HCT116 (cell line): ENCODE results near the gene CRLF1. TPM values are rescaled to one million over a fixed set of nuclear protein-coding genes. Genes with fewer than 3 reads are reported as not detected.

ENCODE experiments used
- ATAC-seq: fragments of 200-7000 bp; cut with Tn5 transposase; 2 replicates; pipeline ENCODE4 v1.9.1; 2020; ENCODE audit warnings: mild to moderate bottlenecking, moderate library complexity
- BruUV-seq: library from RNA; stranded (reverse); fragments of 400-500 nt; replicated peaks from 2 replicates; lab custom pipeline; 2021; lab: Mats Ljungman, UMichigan
- CTCF ChIA-PET: fragments of 300-600 bp; sonication (Branson Sonifier 250); formaldehyde crosslinking; loops from one replicate; lab custom pipeline; 2021; ENCODE audit warnings: antibody characterized with exemption; lab: Charles Lee
- POLR2A ChIA-PET: fragments of 300-600, 350-600 bp; sonication (Branson Sonifier 250); formaldehyde crosslinking; loops from one replicate; lab custom pipeline; 2021; ENCODE audit warnings: antibody characterized with exemption; lab: Charles Lee
- RAD21 ChIA-PET, 2 experiments: fragments of 300-600 bp; sonication (Branson Sonifier 250); formaldehyde crosslinking; loops; one replicate each; lab custom pipeline; 2023; ENCODE audit warnings: low total read pairs in 2 of 2; ENCODE audit not compliant: uncharacterized antibody in 2 of 2, unreplicated experiment in 2 of 2, low non-redundant PET in 1 of 2; lab: Charles Lee
- DNase-seq: peaks from one replicate; pipeline ENCODE4 v3.0.0-alpha.2; 2010; ENCODE audit warnings: low read depth, low spot score
- H2AFZ ChIP-seq: fragments of 200-600 bp; shearing (Covaris generic), sonication (generic); 2 replicates; pipeline ENCODE4 v1.6.1; 2017; ENCODE audit warnings: low read depth, mixed run types, mixed read lengths, antibody characterized with exemption, low read length; ENCODE audit not compliant: poor library complexity, severe bottlenecking
- H3K27ac ChIP-seq: 2 replicates; pipeline ENCODE4 v1.5.1; 2012; ENCODE audit warnings: low read depth, low read length
- H3K27me3 ChIP-seq: fragments of 200-600 bp; sonication (generic); 2 replicates; pipeline ENCODE4 v1.6.1; 2016; ENCODE audit warnings: mixed run types, low read length, mixed read lengths; ENCODE audit not compliant: insufficient read depth
- H3K36me3 ChIP-seq, 2 experiments: fragments of 200-500 bp in 1 of 2; fragments of 200-600 bp in 1 of 2; sonication (Bioruptor generic) in 1 of 2; sonication (generic) in 1 of 2; 2 replicates each; pipeline versions ENCODE4 v1.5.1 to v1.6.1; 2014 to 2016; ENCODE audit warnings: low read length in 2 of 2, inconsistent platforms in 1 of 2, mixed read lengths in 1 of 2, mixed run types in 1 of 2; ENCODE audit not compliant: insufficient read depth in 2 of 2, control insufficient read depth in 1 of 2
- H3K4me1 ChIP-seq, 2 experiments: fragments of 200-600 bp in 1 of 2; sonication (generic) in 1 of 2; 2 replicates each; pipeline versions ENCODE4 v1.5.1 to v1.6.1; 2012 to 2017; ENCODE audit warnings: low read length in 2 of 2, inconsistent platforms in 1 of 2, mild to moderate bottlenecking in 1 of 2, mixed read lengths in 1 of 2, mixed run types in 1 of 2, moderate library complexity in 1 of 2; ENCODE audit not compliant: insufficient read depth in 2 of 2, control insufficient read depth in 1 of 2
- H3K4me2 ChIP-seq: fragments of 200-600 bp; sonication (generic); 2 replicates; pipeline ENCODE4 v1.6.1; 2017; ENCODE audit warnings: mixed run types, low read length, mixed read lengths
- H3K4me3 ChIP-seq, 2 experiments: fragments of 200-600 bp in 1 of 2; sonication (generic) in 1 of 2; replicated peaks in 1 of 2; 2 replicates each; pipeline ENCODE4 v1.5.1; 2011 to 2016; ENCODE audit warnings: low read length in 2 of 2, control low read depth in 1 of 2, low read depth in 1 of 2, mild to moderate bottlenecking in 1 of 2, mixed read lengths in 1 of 2, mixed run types in 1 of 2
- H3K79me2 ChIP-seq: fragments of 200-600 bp; sonication (generic); 2 replicates; pipeline ENCODE4 v1.6.1; 2017; ENCODE audit warnings: mild to moderate bottlenecking, mixed run types, low read length, moderate library complexity, mixed read lengths; ENCODE audit not compliant: insufficient read depth
- H3K9ac ChIP-seq: fragments of 200-600 bp; sonication (generic); 2 replicates; pipeline ENCODE4 v1.6.1; 2016; ENCODE audit warnings: low read length, mixed read lengths
- H3K9me2 ChIP-seq: fragments of 200-600 bp; sonication (generic), shearing (Covaris generic); 2 replicates; pipeline ENCODE4 v1.6.1; 2017; ENCODE audit warnings: mixed run types, mild to moderate bottlenecking, moderate library complexity; ENCODE audit not compliant: insufficient read depth
- H3K9me3 ChIP-seq, 2 experiments: fragments of 200-500 bp in 1 of 2; fragments of 200-600 bp in 1 of 2; sonication (Bioruptor generic) in 1 of 2; sonication (generic) in 1 of 2; 2 replicates each; pipeline ENCODE4 v1.6.1; 2014 to 2017; ENCODE audit warnings: low read length in 2 of 2, mixed read lengths in 2 of 2, inconsistent platforms in 1 of 2, low read depth in 1 of 2, mild to moderate bottlenecking in 1 of 2, mixed run types in 1 of 2, moderate library complexity in 1 of 2; ENCODE audit not compliant: control insufficient read depth in 1 of 2, insufficient read depth in 1 of 2
- H4K20me1 ChIP-seq: fragments of 200-600 bp; sonication (generic), shearing (Covaris generic); 2 replicates; pipeline ENCODE4 v1.6.1; 2017; ENCODE audit warnings: mixed run types, mild to moderate bottlenecking, moderate library complexity; ENCODE audit not compliant: insufficient read depth
- CBX3 ChIP-seq: IDR thresholded peaks from 2 replicates; pipeline ENCODE4 v1.6.1; 2012; ENCODE audit warnings: low read depth
- EGR1 ChIP-seq: IDR thresholded peaks from 2 replicates; pipeline ENCODE4 v1.6.1; 2012; ENCODE audit warnings: low read depth
- EZH2phosphoT487 ChIP-seq: fragments of 200-600 bp; IDR thresholded peaks from 2 replicates; pipeline ENCODE4 v1.6.1; 2018; ENCODE audit warnings: antibody characterized with exemption, borderline replicate concordance
- FOSL1 ChIP-seq: IDR thresholded peaks from 2 replicates; pipeline ENCODE4 v1.6.1; 2012; ENCODE audit warnings: low read depth
- JUND ChIP-seq: IDR thresholded peaks from 2 replicates; pipeline ENCODE4 v1.6.1; 2012
- POLR2AphosphoS5 ChIP-seq: IDR thresholded peaks from 2 replicates; pipeline ENCODE4 v1.6.1; 2011; ENCODE audit warnings: mild to moderate bottlenecking, low read depth, low read length, moderate library complexity
- SIN3A ChIP-seq: IDR thresholded peaks from 2 replicates; pipeline ENCODE4 v1.6.1; 2012; ENCODE audit warnings: low read depth
- ZFX ChIP-seq: fragments of 450-650 bp; IDR thresholded peaks from 2 replicates; pipeline ENCODE4 v1.6.1; 2017
- intact Hi-C: fragments of 100-400 bp; cut with micrococcal nuclease; formaldehyde crosslinking; loops from 2 replicates; pipeline ENCODE4 v1.10.0; 2022
- total RNA-seq: library from RNA; stranded (reverse); gene quantifications from one replicate; pipeline ENCODE4 v1.2.1, GENCODE V29; 2021; ENCODE audit not compliant: unreplicated experiment
- TF ChIP-seq, protein P1 (sequence below): IDR thresholded peaks from 2 replicates; pipeline ENCODE4 v1.6.1; 2011; ENCODE audit warnings: mild to moderate bottlenecking, low read length, moderate library complexity; ENCODE audit not compliant: insufficient replicate concordance; ENCODE audit errors: extremely low read depth
- TF ChIP-seq, protein P2 (sequence below): IDR thresholded peaks from 2 replicates; pipeline ENCODE4 v1.6.1; 2012
- TF ChIP-seq, protein P3 (sequence below): IDR thresholded peaks from 2 replicates; pipeline ENCODE4 v1.6.1; 2012
- TF ChIP-seq, protein P4 (sequence below), 3 experiments: fragments of 200-600 bp in 1 of 3; sonication (generic) in 1 of 3; IDR thresholded peaks in 2 of 3; conservative IDR thresholded peaks in 1 of 3; 2 replicates each; pipeline ENCODE4 v1.5.1; 2012 to 2017; ENCODE audit warnings: low read depth in 2 of 3, low read length in 2 of 3, antibody characterized with exemption in 1 of 3, borderline replicate concordance in 1 of 3, control low read depth in 1 of 3, mild to moderate bottlenecking in 1 of 3, mixed read lengths in 1 of 3, mixed run types in 1 of 3, moderate library complexity in 1 of 3; ENCODE audit not compliant: insufficient read depth in 1 of 3

Gene CRLF1
- total RNA-seq, 1 experiment from 2014 or later, result 43.0 TPM

DNA sequence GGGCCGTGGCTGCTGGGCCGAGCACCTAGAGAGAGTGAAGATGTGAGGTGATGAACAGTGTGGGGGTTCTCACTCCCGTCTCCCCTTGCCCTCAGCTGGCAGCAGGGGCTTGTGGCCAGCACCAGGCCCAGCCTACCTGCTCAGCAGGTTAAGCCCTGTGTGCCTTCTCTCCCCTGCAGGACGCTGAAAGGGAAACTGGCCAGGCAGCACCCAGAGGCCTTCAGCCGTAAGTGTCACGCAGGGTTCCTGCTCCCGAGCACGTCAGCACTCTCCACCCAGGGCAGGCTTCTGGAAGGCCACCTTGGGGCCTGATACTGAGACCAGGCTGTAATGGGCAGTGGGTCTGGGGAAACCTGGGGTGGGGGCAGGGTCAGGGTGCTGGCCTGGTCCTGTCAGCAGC is 39.6 kb downstream of the CRLF1 start:
- Histone ChIP-seq H3K9ac (no peak overlapping the region), H3K4me3 (no peak overlapping the region), H3K27ac (no peak overlapping the region; the same call in 1 of the 2 replicates), H4K20me1 (no peaks in the 10 kb centered on the region), H3K9me2 (no peaks in the 10 kb centered on the region), H3K79me2 (peaks cover 14% of the 10 kb centered on the region), H3K4me1 (peaks cover 8 to 15% of the 10 kb centered on the region in 2 experiments; a peak in 3 of 4 replicates), H3K36me3 (peaks cover 27 to 53% of the 10 kb centered on the region in 2 experiments; a peak in 3 of 4 replicates), H3K9me3 (no peaks in the 10 kb centered on the region), H3K4me2 (no peak overlapping the region), H3K27me3 (no peaks in the 10 kb centered on the region), H2AFZ (no peak overlapping the region)
- CTCF ChIA-PET, result no interaction called here
- no TSS peak for BruUV-seq
- intact Hi-C loops, result no loop called here
- DNase-seq, result no peak
- no peak for TF ChIP-seq ZFX
- TF ChIP-seq JUND, result no peak
- no peak for TF ChIP-seq POLR2AphosphoS5
- TF ChIP-seq, protein P1, sequence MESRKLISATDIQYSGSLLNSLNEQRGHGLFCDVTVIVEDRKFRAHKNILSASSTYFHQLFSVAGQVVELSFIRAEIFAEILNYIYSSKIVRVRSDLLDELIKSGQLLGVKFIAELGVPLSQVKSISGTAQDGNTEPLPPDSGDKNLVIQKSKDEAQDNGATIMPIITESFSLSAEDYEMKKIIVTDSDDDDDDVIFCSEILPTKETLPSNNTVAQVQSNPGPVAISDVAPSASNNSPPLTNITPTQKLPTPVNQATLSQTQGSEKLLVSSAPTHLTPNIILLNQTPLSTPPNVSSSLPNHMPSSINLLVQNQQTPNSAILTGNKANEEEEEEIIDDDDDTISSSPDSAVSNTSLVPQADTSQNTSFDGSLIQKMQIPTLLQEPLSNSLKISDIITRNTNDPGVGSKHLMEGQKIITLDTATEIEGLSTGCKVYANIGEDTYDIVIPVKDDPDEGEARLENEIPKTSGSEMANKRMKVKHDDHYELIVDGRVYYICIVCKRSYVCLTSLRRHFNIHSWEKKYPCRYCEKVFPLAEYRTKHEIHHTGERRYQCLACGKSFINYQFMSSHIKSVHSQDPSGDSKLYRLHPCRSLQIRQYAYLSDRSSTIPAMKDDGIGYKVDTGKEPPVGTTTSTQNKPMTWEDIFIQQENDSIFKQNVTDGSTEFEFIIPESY, result no peak
- no peak for TF ChIP-seq FOSL1
- TF ChIP-seq EGR1, result no peak
- TF ChIP-seq, protein P2, sequence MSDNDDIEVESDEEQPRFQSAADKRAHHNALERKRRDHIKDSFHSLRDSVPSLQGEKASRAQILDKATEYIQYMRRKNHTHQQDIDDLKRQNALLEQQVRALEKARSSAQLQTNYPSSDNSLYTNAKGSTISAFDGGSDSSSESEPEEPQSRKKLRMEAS, result no peak
- no peak for TF ChIP-seq EZH2phosphoT487
- no peak for TF ChIP-seq SIN3A
- TF ChIP-seq CBX3, result no peak
- TF ChIP-seq, protein P3, sequence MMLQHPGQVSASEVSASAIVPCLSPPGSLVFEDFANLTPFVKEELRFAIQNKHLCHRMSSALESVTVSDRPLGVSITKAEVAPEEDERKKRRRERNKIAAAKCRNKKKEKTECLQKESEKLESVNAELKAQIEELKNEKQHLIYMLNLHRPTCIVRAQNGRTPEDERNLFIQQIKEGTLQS, result no peak
- TF ChIP-seq, protein P4, sequence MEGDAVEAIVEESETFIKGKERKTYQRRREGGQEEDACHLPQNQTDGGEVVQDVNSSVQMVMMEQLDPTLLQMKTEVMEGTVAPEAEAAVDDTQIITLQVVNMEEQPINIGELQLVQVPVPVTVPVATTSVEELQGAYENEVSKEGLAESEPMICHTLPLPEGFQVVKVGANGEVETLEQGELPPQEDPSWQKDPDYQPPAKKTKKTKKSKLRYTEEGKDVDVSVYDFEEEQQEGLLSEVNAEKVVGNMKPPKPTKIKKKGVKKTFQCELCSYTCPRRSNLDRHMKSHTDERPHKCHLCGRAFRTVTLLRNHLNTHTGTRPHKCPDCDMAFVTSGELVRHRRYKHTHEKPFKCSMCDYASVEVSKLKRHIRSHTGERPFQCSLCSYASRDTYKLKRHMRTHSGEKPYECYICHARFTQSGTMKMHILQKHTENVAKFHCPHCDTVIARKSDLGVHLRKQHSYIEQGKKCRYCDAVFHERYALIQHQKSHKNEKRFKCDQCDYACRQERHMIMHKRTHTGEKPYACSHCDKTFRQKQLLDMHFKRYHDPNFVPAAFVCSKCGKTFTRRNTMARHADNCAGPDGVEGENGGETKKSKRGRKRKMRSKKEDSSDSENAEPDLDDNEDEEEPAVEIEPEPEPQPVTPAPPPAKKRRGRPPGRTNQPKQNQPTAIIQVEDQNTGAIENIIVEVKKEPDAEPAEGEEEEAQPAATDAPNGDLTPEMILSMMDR (IDR thresholded peaks at IDR 0.05 in 2 of 3, conservative IDR thresholded peaks at IDR 0.05 in 1 of 3; ENCODE audit: borderline replicate concordance in 1 of 3, insufficient read depth in 1 of 3, low read depth in 2 of 3, low read length in 2 of 3), result no peak
- RAD21 ChIA-PET, result no interaction called here
- POLR2A ChIA-PET, result interaction anchor here (0.9 kb wide), 1 partner anchor 10 kb away, joined by 3 read pairs; the partner anchor contains the start of gene KXD1
- no peak for ATAC-seq
